ENCODE data around the gene ATP5F1D.
A peak's percentile ranks its signal among the peaks of the same experiment; 100 is the strongest.
"Not testable (repeated sequence)": the region's sequence is repeated elsewhere in the genome, so short reads cannot be mapped to it uniquely, and the experiment has no call there.

The ATP5F1D gene

GRCh38 chr19:1206150-1206863 is 35.2 kb upstream of the ATP5F1D start:
- peak overlapping the region; percentile 72 for H3K27ac ChIP-seq (replicated peaks)
- TF ChIP-seq SPI1 (IDR thresholded peaks at IDR 0.05; ENCODE audit: borderline replicate concordance, low read depth) = no peak
- no peak for TF ChIP-seq GABPA (IDR thresholded peaks at IDR 0.05; ENCODE audit: low read depth)
- TF ChIP-seq, protein P1, sequence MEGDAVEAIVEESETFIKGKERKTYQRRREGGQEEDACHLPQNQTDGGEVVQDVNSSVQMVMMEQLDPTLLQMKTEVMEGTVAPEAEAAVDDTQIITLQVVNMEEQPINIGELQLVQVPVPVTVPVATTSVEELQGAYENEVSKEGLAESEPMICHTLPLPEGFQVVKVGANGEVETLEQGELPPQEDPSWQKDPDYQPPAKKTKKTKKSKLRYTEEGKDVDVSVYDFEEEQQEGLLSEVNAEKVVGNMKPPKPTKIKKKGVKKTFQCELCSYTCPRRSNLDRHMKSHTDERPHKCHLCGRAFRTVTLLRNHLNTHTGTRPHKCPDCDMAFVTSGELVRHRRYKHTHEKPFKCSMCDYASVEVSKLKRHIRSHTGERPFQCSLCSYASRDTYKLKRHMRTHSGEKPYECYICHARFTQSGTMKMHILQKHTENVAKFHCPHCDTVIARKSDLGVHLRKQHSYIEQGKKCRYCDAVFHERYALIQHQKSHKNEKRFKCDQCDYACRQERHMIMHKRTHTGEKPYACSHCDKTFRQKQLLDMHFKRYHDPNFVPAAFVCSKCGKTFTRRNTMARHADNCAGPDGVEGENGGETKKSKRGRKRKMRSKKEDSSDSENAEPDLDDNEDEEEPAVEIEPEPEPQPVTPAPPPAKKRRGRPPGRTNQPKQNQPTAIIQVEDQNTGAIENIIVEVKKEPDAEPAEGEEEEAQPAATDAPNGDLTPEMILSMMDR (IDR thresholded peaks at IDR 0.05; ENCODE audit: insufficient read depth, low read length) = no peak
- TF ChIP-seq, protein P2, sequence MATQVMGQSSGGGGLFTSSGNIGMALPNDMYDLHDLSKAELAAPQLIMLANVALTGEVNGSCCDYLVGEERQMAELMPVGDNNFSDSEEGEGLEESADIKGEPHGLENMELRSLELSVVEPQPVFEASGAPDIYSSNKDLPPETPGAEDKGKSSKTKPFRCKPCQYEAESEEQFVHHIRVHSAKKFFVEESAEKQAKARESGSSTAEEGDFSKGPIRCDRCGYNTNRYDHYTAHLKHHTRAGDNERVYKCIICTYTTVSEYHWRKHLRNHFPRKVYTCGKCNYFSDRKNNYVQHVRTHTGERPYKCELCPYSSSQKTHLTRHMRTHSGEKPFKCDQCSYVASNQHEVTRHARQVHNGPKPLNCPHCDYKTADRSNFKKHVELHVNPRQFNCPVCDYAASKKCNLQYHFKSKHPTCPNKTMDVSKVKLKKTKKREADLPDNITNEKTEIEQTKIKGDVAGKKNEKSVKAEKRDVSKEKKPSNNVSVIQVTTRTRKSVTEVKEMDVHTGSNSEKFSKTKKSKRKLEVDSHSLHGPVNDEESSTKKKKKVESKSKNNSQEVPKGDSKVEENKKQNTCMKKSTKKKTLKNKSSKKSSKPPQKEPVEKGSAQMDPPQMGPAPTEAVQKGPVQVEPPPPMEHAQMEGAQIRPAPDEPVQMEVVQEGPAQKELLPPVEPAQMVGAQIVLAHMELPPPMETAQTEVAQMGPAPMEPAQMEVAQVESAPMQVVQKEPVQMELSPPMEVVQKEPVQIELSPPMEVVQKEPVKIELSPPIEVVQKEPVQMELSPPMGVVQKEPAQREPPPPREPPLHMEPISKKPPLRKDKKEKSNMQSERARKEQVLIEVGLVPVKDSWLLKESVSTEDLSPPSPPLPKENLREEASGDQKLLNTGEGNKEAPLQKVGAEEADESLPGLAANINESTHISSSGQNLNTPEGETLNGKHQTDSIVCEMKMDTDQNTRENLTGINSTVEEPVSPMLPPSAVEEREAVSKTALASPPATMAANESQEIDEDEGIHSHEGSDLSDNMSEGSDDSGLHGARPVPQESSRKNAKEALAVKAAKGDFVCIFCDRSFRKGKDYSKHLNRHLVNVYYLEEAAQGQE (IDR thresholded peaks at IDR 0.05; ENCODE audit: insufficient replicate concordance, low read depth) = no peak
- no peak for TF ChIP-seq POLR2AphosphoS5 (IDR thresholded peaks at IDR 0.05; ENCODE audit: low read depth)
- H3K4me3 ChIP-seq (replicated peaks; ENCODE audit: insufficient read depth, low read length) = peak overlapping the region; percentile 89
- H3K27me3 ChIP-seq (ENCODE audit: insufficient read depth, poor library complexity, severe bottlenecking) = no peaks in the 10 kb centered on the region
- no peak for DNase-seq (ENCODE audit: low read depth in 1 of 2, low spot score in 1 of 2)

GRCh38 chr19:1206864-1207450 is 34.6 kb upstream of the ATP5F1D start:
- peak; percentile 55 to 66 for DNase-seq (ENCODE audit: low read depth in 1 of 2, low spot score in 1 of 2)
- Histone ChIP-seq H3K27me3 (ENCODE audit: insufficient read depth, poor library complexity, severe bottlenecking) (no peaks in the 10 kb centered on the region), H3K4me3 (replicated peaks; ENCODE audit: insufficient read depth, low read length) (peak overlapping the region; percentile 89), H3K27ac (replicated peaks) (peak overlapping the region; percentile 72)
- TF ChIP-seq, protein P1 (IDR thresholded peaks at IDR 0.05; ENCODE audit: insufficient read depth, low read length) = no peak
- TF ChIP-seq POLR2AphosphoS5 (IDR thresholded peaks at IDR 0.05; ENCODE audit: low read depth) = no peak; the same call in 1 of the 2 replicates
- no peak for TF ChIP-seq GABPA (IDR thresholded peaks at IDR 0.05; ENCODE audit: low read depth)
- TF ChIP-seq, protein P2 (IDR thresholded peaks at IDR 0.05; ENCODE audit: insufficient replicate concordance, low read depth) = no peak

DNA sequence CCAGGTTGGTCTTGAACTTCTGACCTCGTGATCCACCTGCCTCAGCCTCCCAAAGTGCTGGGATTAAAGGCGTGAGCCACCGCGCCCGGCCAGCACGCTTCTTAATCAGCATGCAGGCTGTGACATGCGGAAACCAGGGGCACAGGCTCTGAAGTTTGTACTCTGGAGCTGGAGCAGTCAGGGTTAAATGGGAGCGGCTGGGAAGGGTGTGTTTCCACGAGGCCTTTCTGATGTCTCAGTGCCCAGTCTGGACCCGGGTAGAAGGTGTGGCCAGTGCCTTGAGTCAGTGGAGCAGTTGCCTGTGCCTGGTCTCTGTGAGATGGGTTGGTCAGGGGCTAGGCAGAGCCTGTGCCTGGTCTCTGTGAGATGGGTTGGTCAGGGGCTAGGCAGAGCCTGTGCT is 32.7 kb upstream of the ATP5F1D start:
- DNase-seq (ENCODE audit: low read depth in 1 of 2, low spot score in 1 of 2); H3K27ac ChIP-seq (replicated peaks); H3K27me3 ChIP-seq (ENCODE audit: insufficient read depth, poor library complexity, severe bottlenecking); H3K4me3 ChIP-seq (replicated peaks; ENCODE audit: insufficient read depth, low read length): not testable (repeated sequence)

DNA sequence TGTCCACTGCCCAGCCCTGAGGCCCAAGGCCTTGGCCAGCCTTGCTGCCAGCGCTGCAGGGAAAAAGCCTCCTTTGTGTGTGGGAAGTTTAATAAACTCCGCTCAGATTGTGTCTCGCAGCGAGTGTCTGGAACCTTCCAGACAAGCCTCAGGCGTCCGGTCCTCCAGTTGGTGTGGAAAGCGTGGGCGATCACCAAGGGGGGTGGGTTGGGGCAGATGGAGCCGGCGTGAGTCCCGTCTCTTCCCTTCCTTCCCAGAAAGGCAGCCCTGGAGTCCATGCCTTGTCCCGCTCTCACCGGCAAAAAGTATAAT is 31.4 kb upstream of the ATP5F1D start:
- TF ChIP-seq, protein P1 (IDR thresholded peaks at IDR 0.05; ENCODE audit: insufficient read depth, low read length) = no peak
- TF ChIP-seq POLR2AphosphoS5 (IDR thresholded peaks at IDR 0.05; ENCODE audit: low read depth) = no peak

More for the DNA sequence above, 31.4 kb upstream of the ATP5F1D start:
- DNase-seq (ENCODE audit: low read depth in 1 of 2, low spot score in 1 of 2) = no peak
- Histone ChIP-seq H3K27me3 (ENCODE audit: insufficient read depth, poor library complexity, severe bottlenecking) (no peaks in the 10 kb centered on the region), H3K27ac (replicated peaks) (no peak overlapping the region), H3K4me3 (replicated peaks; ENCODE audit: insufficient read depth, low read length) (no peak overlapping the region)

Data from HL-60 (cell line).